NB4 (cell line): ENCODE results near the gene WDR49.
"Not testable (repeated sequence)": the region's sequence is repeated elsewhere in the genome, so short reads cannot be mapped to it uniquely, and the experiment has no call there.

Source experiments
- DNase-seq: peaks from one replicate; pipeline ENCODE4 v3.0.0; 2010; ENCODE audit warnings: low read depth
- H3K4me3 ChIP-seq: one replicate; pipeline ENCODE4 v1.5.1; 2011; ENCODE audit warnings: mild to moderate bottlenecking, low read depth, low read length, moderate library complexity
- CTCF ChIP-seq: IDR thresholded peaks from one replicate; pipeline ENCODE4 v1.5.1; 2012; ENCODE audit warnings: low read depth, low read length
- MAX ChIP-seq: IDR thresholded peaks from 2 replicates; pipeline ENCODE4 v1.6.1; 2011; ENCODE audit warnings: low read depth, low read length
- MYC ChIP-seq: IDR thresholded peaks from 2 replicates; pipeline ENCODE4 v1.6.1; 2011; ENCODE audit warnings: low read depth, low read length
- POLR2A ChIP-seq: IDR thresholded peaks from 2 replicates; pipeline ENCODE4 v1.6.1; 2011; ENCODE audit warnings: mild to moderate bottlenecking; ENCODE audit not compliant: insufficient read length; ENCODE audit errors: extremely low read depth

WDR49 gene

GRCh38 chr3:167615030-167615429 is 38.7 kb downstream of the WDR49 start:
- no peak for TF ChIP-seq MYC
- TF ChIP-seq CTCF: no peak
- no peak for TF ChIP-seq POLR2A
- no peak for TF ChIP-seq MAX
- H3K4me3 ChIP-seq: no peak overlapping the region
- DNase-seq: no peak

GRCh38 chr3:167614196-167614595 is 39.5 kb downstream of the WDR49 start:
- not testable (repeated sequence) for DNase-seq, H3K4me3 ChIP-seq

- TF ChIP-seq MYC (no peak), CTCF (no peak), MAX (no peak), POLR2A (no peak)
- no peak overlapping the region for H3K4me3 ChIP-seq
- no peak for DNase-seq
Measured at GRCh38 chr3:167611718-167612117, 42.0 kb downstream of the WDR49 start.

GRCh38 chr3:167609156-167609555 is 44.6 kb downstream of the WDR49 start:
- no peak for DNase-seq
- H3K4me3 ChIP-seq: no peak overlapping the region
- TF ChIP-seq CTCF: no peak
- no peak for TF ChIP-seq MAX
- no peak for TF ChIP-seq MYC
- TF ChIP-seq POLR2A: no peak

GRCh38 chr3:167606836-167607235 is 46.9 kb downstream of the WDR49 start:
- no peak for DNase-seq
- no peak overlapping the region for H3K4me3 ChIP-seq
- no peak for TF ChIP-seq POLR2A
- no peak for TF ChIP-seq MYC
- TF ChIP-seq MAX: no peak
- no peak for TF ChIP-seq CTCF

GRCh38 chr3:167605871-167606270 is 47.9 kb downstream of the WDR49 start:
- H3K4me3 ChIP-seq: no peak overlapping the region
- no peak for DNase-seq
- no peak for TF ChIP-seq CTCF
- TF ChIP-seq MAX: no peak
- no peak for TF ChIP-seq MYC
- TF ChIP-seq POLR2A: no peak
